Skeletal muscle tissue (tissue), 4 donors: ENCODE data around the gene TNRC6B. TPM values are rescaled to one million over a fixed set of nuclear protein-coding genes. Genes with fewer than 3 reads are reported as not detected.

ENCODE experiments used
- H3K27ac ChIP-seq: one replicate; pipeline ENCODE4 v1.7.0; 2013; ENCODE audit warnings: mild to moderate bottlenecking, low read depth, low read length, inconsistent platforms
- H3K27me3 ChIP-seq, 3 donors: one replicate each; pipeline ENCODE4 v1.7.0; 2013; ENCODE audit warnings: low read length in 3 of 3; ENCODE audit not compliant: control insufficient read depth in 3 of 3, insufficient read depth in 3 of 3
- H3K36me3 ChIP-seq, 3 donors: one replicate each; pipeline ENCODE4 v1.7.0; 2013; ENCODE audit warnings: low read length in 3 of 3; ENCODE audit not compliant: control insufficient read depth in 3 of 3, insufficient read depth in 3 of 3
- H3K4me1 ChIP-seq, 3 donors: one replicate each; pipeline ENCODE4 v1.7.0; 2013; ENCODE audit warnings: low read length in 3 of 3, mild to moderate bottlenecking in 3 of 3; ENCODE audit not compliant: control insufficient read depth in 3 of 3, insufficient read depth in 3 of 3
- H3K4me3 ChIP-seq, 3 donors: one replicate each; pipeline ENCODE4 v1.7.0; 2013; ENCODE audit warnings: low read length in 3 of 3
- H3K9ac ChIP-seq, 3 donors: one replicate each; pipeline ENCODE4 v1.7.0; 2013; ENCODE audit warnings: low read length in 3 of 3, mild to moderate bottlenecking in 3 of 3, moderate library complexity in 2 of 3, low read depth in 1 of 3
- H3K9me3 ChIP-seq, 3 donors: one replicate each; pipeline ENCODE4 v1.7.0; 2013; ENCODE audit warnings: low read length in 3 of 3; ENCODE audit not compliant: control insufficient read depth in 3 of 3
- total RNA-seq: library from RNA; depleted of rRNA; stranded (reverse); fragments of >200 nt; gene quantifications from one replicate; pipeline ENCODE4 v1.2.3, GENCODE V29; 2014
- donor health status: Osteomylitis.

Gene TNRC6B
- total RNA-seq, 1 donor from 2014 or later: 28.2 TPM

DNA sequence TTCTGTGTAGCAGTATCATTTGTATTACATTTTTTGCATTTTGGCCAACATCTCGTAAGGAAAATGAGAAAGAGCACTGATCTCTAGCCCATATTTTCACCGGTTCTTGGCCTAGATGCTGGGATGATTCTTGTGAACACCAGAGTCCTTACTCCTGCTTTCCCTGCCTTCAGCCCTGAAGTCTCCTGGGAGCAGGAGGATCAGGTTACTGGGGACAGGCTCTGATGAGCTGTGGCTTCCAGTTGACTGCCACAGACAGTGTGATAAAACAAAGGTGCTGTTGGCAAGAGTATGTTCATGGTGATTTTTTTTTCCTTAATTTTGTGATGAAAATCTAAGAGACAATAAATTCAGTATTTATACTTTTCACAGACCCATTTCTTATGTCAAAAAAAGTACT is 134.3 kb downstream of the TNRC6B start:
- H3K4me1 ChIP-seq: peaks cover 2 to 6% (median 5%) of the 10 kb centered on the region in 3 donors
- no peak overlapping the region for H3K9ac ChIP-seq
- H3K27me3 ChIP-seq: no peaks in the 10 kb centered on the region
- H3K9me3 ChIP-seq: no peaks in the 10 kb centered on the region
- H3K36me3 ChIP-seq: peaks cover 33 to 82% (median 58%) of the 10 kb centered on the region in 3 donors
- H3K4me3 ChIP-seq: no peak overlapping the region
- H3K27ac ChIP-seq: no peak overlapping the region

DNA sequence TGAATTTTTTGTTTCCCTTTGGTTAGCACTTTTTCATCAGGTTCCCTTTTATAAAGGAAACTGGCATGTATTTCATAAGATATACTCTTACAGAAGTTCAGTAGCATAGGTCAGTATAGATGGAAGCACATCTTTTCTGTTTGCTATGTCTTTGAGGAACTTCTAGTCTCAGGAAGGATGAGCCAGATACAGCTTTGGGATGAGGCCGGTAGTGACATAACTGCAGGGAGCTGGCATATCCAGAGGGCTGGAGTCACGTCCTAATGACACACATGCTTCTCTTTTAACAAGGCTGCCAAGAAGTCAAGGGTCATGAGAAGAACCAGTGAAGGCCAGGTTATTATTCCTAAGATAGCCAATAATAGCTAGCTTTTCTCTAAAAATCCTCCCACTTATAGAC is 135.3 kb downstream of the TNRC6B start:
- H3K9ac ChIP-seq: no peak overlapping the region
- no peak overlapping the region for H3K4me3 ChIP-seq
- peaks cover 2 to 6% (median 5%) of the 10 kb centered on the region in 3 donors for H3K4me1 ChIP-seq
- no peaks in the 10 kb centered on the region for H3K9me3 ChIP-seq
- H3K27me3 ChIP-seq: no peaks in the 10 kb centered on the region
- H3K36me3 ChIP-seq: peaks cover 34 to 81% (median 61%) of the 10 kb centered on the region in 3 donors
- H3K27ac ChIP-seq: no peak overlapping the region

DNA sequence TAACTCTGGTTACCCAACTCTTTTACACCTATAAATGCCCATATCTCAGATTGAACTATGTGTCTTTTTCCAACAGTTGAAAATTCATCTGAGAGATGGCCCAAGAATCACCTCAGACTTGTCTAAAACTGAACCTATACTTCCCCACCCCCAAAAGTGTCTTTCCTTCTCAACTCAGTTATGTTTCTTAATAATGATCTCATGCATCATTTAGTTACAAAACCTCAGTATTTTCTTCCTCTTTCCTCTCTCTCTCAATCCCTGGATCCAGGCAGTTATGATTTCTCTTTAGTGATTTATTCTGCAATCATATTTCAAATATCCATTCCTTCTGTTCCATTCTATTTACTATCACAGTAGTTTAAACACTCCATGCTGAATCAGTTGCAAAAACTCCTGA is 136.3 kb downstream of the TNRC6B start:
- Histone ChIP-seq H3K27me3 (no peaks in the 10 kb centered on the region), H3K4me3 (no peak overlapping the region), H3K36me3 (peaks cover 29 to 73% (median 60%) of the 10 kb centered on the region in 3 donors), H3K9ac (no peak overlapping the region), H3K9me3 (no peaks in the 10 kb centered on the region), H3K4me1 (peaks cover 2 to 6% (median 5%) of the 10 kb centered on the region in 3 donors), H3K27ac (no peak overlapping the region)

DNA sequence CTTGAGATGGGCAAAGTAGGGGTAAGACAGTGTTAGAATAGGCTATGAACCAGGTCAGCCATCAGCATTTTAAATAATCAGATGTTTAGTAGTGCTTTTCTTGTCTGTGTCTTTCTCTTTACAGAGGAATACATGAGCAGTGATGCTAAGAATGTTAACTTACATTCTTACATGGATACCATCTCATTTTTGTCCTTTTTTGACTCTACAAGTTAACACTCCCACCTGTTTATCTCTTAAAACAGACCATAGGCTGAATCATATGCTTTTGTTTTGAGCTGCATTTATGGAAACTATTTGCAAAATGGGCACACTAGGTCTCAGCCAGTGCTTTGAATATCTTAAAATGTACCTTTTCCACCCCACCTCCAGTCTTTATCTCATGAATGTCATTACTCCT is 143.0 kb downstream of the TNRC6B start:
- Histone ChIP-seq H3K27me3 (no peaks in the 10 kb centered on the region), H3K9ac (no peak overlapping the region), H3K4me1 (no peaks in the 10 kb centered on the region), H3K4me3 (no peak overlapping the region), H3K9me3 (no peaks in the 10 kb centered on the region), H3K36me3 (peaks cover 36 to 66% (median 65%) of the 10 kb centered on the region in 3 donors), H3K27ac (no peak overlapping the region)

DNA sequence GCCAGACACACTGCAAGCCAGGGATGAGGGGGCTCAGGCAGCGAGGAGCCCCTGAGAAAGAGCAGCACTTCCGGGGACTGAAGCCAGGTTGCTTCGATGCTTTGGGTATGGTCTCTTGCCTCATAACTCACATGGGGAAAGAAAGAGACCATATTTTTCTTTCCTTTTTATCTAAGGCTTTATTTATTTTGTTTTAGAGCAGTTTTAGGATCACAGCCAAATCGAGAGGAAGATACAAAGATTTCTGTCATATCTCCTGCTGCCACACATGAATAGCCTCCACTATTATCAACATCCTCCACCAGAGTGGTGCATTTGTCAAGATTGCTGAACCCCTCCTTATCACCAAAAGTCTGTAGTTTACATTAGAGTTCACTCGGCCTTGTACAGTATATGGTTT is 144.3 kb downstream of the TNRC6B start:
- Histone ChIP-seq H3K9ac (no peak overlapping the region), H3K27me3 (no peaks in the 10 kb centered on the region), H3K4me1 (no peaks in the 10 kb centered on the region), H3K27ac (no peak overlapping the region), H3K4me3 (no peak overlapping the region), H3K9me3 (no peaks in the 10 kb centered on the region), H3K36me3 (peaks cover 28 to 56% (median 53%) of the 10 kb centered on the region in 3 donors)

DNA sequence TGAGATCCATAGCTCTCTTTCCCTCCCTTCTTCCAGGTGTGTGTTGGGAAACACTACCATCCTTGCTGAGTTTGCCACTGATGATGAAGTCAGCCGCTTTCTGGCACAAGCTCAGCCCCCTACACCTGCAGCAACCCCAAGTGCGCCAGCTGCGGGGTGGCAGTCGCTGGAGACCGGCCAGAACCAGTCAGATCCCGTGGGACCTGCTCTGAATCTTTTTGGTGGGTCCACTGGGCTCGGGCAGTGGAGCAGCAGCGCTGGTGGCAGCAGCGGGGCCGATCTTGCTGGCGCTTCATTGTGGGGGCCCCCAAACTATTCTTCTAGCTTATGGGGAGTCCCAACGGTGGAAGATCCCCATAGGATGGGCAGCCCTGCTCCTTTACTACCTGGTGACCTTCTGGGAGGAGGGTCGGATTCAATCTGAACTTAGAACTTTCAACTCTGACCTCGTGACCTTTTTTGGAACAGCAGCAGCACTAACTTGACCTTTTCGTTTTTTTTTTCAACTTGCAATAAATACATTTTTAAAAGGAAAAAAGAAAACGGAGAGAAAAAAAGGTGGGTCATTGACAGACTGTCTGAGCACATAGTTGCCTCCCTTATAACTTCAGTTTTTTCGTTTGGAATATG is 145.2 kb downstream of the TNRC6B start:
- H3K9me3 ChIP-seq: no peaks in the 10 kb centered on the region
- no peak overlapping the region for H3K4me3 ChIP-seq
- H3K36me3 ChIP-seq: peaks cover 25 to 47% (median 46%) of the 10 kb centered on the region in 3 donors
- H3K9ac ChIP-seq: no peak overlapping the region
- H3K4me1 ChIP-seq: no peaks in the 10 kb centered on the region
- H3K27ac ChIP-seq: no peak overlapping the region
- H3K27me3 ChIP-seq: no peaks in the 10 kb centered on the region

DNA sequence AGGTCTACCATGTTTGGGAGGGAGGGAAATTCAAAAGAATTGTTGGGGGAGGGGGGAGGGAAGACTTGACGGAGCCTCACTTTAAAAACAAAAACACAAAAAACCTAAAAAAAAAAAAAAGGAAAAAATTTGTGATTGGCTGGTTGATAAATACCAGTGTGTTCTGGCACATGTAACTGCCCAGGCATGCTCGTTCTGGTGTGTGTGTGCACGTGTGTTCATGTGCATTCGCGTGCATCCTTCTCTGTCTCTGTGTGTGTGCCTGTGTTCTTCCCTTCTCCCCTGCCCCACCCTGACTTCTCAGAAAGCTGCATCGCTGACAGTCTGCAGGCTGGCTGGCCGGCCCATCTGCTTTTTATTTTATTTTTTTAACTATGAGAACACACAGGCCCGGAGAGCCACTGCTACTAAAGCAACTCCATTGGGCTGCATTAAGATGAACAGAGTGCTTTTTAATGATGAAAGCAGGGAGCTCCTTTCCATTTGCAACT is 146.0 kb downstream of the TNRC6B start:
- no peak overlapping the region for H3K9ac ChIP-seq
- no peaks in the 10 kb centered on the region for H3K4me1 ChIP-seq
- H3K27me3 ChIP-seq: no peaks in the 10 kb centered on the region
- H3K4me3 ChIP-seq: no peak overlapping the region
- no peak overlapping the region for H3K27ac ChIP-seq
- peaks cover 25 to 43% (median 40%) of the 10 kb centered on the region in 3 donors for H3K36me3 ChIP-seq
- no peaks in the 10 kb centered on the region for H3K9me3 ChIP-seq

DNA sequence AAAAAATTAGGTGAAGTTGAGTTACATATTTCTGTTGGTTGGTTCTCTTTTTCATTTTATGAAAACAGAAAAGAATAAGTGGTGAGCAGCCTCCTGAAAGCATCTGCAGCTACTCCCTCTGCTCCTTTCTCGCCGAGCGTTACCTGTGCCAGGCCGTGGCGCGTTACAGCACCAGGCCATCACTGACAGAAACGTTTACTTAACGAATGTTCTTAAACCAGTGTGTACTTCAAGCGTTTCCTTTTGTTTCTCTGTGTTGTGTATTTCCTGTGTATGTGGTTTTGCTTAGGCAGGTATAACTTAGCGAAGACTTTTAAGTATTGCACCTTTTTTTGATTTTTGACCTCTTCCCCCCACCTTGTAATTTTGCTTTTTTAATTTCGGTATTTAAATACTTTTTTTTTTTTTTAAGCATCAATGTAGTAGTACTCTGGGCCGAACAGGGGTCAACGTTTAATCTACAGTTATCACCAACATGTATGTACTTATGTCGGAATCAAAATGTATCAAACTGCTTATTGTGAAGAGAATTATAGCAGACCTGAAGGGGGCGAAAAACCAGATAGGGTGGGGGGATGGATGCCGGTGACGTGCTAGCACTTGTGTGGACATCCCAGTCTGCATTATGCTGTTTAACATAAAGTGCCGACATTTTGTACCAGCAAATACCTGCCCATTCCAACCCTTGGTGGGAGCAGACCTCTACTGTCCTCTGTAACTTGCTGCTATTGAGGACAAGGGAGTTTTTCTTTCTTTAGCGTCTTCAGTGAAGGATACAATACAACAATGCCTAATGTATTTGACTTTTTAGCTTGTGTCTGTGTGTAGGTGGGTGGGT is 147.0 kb downstream of the TNRC6B start:
- no peak overlapping the region for H3K4me3 ChIP-seq
- no peaks in the 10 kb centered on the region for H3K9me3 ChIP-seq
- H3K4me1 ChIP-seq: no peaks in the 10 kb centered on the region
- no peak overlapping the region for H3K27ac ChIP-seq
- no peaks in the 10 kb centered on the region for H3K27me3 ChIP-seq
- H3K9ac ChIP-seq: no peak overlapping the region
- H3K36me3 ChIP-seq: peaks cover 25 to 43% (median 40%) of the 10 kb centered on the region in 3 donors

DNA sequence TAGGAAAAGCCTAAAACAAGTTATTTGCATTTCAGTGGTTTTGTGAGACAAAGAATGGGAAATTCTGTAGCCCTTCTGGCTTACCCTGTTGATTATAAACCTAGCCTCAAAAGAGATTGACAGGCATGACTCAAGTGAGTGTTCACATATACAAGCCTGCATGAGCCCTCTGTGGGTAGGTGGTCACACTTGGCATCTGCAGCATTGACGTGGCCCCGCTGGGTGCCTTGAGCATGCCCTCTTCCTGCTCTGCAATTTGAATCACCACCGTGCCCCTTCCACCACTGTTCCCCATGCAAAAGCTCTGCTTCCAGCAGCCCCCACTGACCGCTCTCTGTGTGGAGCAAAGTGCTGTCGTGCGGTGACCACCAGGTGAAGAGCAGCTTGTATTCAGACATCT is 147.6 kb downstream of the TNRC6B start:
- no peak overlapping the region for H3K27ac ChIP-seq
- H3K4me3 ChIP-seq: no peak overlapping the region
- H3K9ac ChIP-seq: no peak overlapping the region
- no peaks in the 10 kb centered on the region for H3K27me3 ChIP-seq
- H3K9me3 ChIP-seq: no peaks in the 10 kb centered on the region
- H3K36me3 ChIP-seq: peaks cover 25 to 45% (median 42%) of the 10 kb centered on the region in 3 donors
- no peaks in the 10 kb centered on the region for H3K4me1 ChIP-seq
